WTC11 (cell line): Measurements from ENCODE around the gene MPV17L2.

Source experiments
- CREB1 ChIP-seq: sonication (generic); formaldehyde crosslinking; IDR thresholded peaks from 2 replicates; pipeline ENCODE4 v1.8.0; 2023; ENCODE audit warnings: mild to moderate bottlenecking, missing genetic modification reagents
- ESRRA ChIP-seq: sonication (generic); formaldehyde crosslinking; IDR thresholded peaks from 2 replicates; pipeline ENCODE4 v1.8.1; 2022; ENCODE audit warnings: mild to moderate bottlenecking, missing genetic modification reagents, borderline replicate concordance
- ETV6 ChIP-seq: sonication (generic); formaldehyde crosslinking; IDR thresholded peaks from 2 replicates; pipeline ENCODE4 v1.8.1; 2022; ENCODE audit warnings: mild to moderate bottlenecking, missing genetic modification reagents
- GABPB1 ChIP-seq: sonication (generic); formaldehyde crosslinking; IDR thresholded peaks from 2 replicates; pipeline ENCODE4 v1.8.1; 2023; ENCODE audit warnings: mild to moderate bottlenecking, missing genetic modification reagents
- KAT7 ChIP-seq: sonication (generic); formaldehyde crosslinking; IDR thresholded peaks from 2 replicates; pipeline ENCODE4 v1.8.1; 2023; ENCODE audit warnings: missing genetic modification reagents, mild to moderate bottlenecking, borderline replicate concordance
- NFE2L1 ChIP-seq: sonication (generic); formaldehyde crosslinking; IDR thresholded peaks from 2 replicates; pipeline ENCODE4 v1.8.1; 2023; ENCODE audit warnings: missing genetic modification reagents
- TEAD4 ChIP-seq: sonication (generic); formaldehyde crosslinking; IDR thresholded peaks from 2 replicates; pipeline ENCODE4 v1.8.0; 2022; ENCODE audit warnings: mild to moderate bottlenecking, missing genetic modification reagents
- ZNF121 ChIP-seq: sonication (generic); formaldehyde crosslinking; IDR thresholded peaks from 2 replicates; pipeline ENCODE4 v1.8.0; 2023; ENCODE audit warnings: missing genetic modification reagents
- ZNF423 ChIP-seq: fragments of 250-450 bp; sonication (Bioruptor Pico); IDR thresholded peaks from 2 replicates; pipeline ENCODE4 v2.1.2; 2022; ENCODE audit warnings: mild to moderate bottlenecking, moderate library complexity
- ZNF671 ChIP-seq: fragments of 250-450 bp; sonication (Bioruptor Pico); IDR thresholded peaks from 2 replicates; pipeline ENCODE4 v1.8.0; 2021; ENCODE audit warnings: mild to moderate bottlenecking
- TF ChIP-seq, protein P1 (sequence below): fragments of 250-450 bp; sonication (Bioruptor Pico); IDR thresholded peaks from 2 replicates; pipeline ENCODE4 v2.1.2; 2022; ENCODE audit warnings: mild to moderate bottlenecking, moderate library complexity
- TF ChIP-seq, protein P2 (sequence below): fragments of 200-600 bp; IDR thresholded peaks from 2 replicates; pipeline ENCODE4 v1.8.0; 2022; ENCODE audit warnings: antibody characterized with exemption
- TF ChIP-seq, protein P3 (sequence below): sonication (generic); formaldehyde crosslinking; IDR thresholded peaks from 2 replicates; pipeline ENCODE4 v1.8.1; 2022; ENCODE audit warnings: missing genetic modification reagents, borderline replicate concordance
- TF ChIP-seq, protein P4 (sequence below): sonication (generic); formaldehyde crosslinking; IDR thresholded peaks from 2 replicates; pipeline ENCODE4 v1.8.1; 2023; ENCODE audit warnings: mild to moderate bottlenecking, moderate library complexity, missing genetic modification reagents

DNA sequence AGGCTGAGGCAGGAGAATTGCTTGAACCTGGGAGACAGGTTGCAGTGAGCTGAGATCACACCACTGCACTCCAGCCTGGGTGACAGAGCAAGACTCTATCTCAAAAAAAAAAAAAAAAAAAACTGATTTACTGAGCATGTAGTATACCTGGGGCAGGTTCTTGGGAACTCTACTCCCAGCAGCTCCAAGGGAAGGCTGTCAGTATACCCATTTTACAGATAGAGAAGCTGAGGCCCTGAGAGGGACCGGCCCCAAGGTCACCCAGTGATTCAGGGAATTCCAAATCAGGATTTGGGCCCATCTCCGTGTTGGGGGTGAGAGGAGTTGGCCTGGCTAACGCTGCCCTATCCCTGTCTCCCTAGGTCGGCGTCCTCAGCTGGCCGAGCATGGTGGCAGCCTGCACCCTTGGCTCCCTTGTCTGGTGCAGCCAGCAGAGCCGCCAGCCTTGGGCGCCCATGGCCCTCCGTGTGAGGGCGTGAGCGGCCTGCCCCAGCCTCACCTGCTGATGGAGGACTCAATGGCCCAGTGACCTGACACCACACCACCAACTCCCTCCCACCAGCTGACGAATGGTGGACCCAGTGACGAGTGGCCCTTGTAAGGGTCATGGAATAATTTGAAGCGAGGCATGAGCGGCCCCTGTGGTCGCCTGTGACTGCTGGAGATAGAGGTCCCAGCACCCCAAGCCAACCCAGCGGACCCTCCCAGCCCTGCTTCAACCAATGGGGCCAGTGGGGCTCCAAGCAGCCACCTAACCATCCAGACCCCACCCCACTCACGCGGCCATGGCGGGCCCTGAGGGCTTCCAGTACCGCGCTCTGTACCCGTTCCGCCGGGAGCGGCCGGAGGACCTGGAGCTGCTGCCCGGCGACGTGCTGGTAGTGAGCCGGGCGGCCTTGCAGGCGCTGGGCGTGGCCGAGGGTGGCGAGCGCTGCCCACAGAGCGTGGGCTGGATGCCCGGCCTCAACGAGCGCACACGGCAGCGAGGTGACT, 37.6 kb upstream of the MPV17L2 start:
- TF ChIP-seq CREB1 (CRISPR knock-in tag) (no peak), KAT7 (CRISPR knock-in tag) (no peak), ZNF671 (CRISPR knock-in tag) (no peak), ESRRA (no peak), GABPB1 (no peak), ZNF121 (no peak), ETV6 (CRISPR knock-in tag) (no peak), ZNF423 (CRISPR knock-in tag) (no peak), TEAD4 (CRISPR knock-in tag) (no peak), NFE2L1 (no peak)
- TF ChIP-seq, protein P1, sequence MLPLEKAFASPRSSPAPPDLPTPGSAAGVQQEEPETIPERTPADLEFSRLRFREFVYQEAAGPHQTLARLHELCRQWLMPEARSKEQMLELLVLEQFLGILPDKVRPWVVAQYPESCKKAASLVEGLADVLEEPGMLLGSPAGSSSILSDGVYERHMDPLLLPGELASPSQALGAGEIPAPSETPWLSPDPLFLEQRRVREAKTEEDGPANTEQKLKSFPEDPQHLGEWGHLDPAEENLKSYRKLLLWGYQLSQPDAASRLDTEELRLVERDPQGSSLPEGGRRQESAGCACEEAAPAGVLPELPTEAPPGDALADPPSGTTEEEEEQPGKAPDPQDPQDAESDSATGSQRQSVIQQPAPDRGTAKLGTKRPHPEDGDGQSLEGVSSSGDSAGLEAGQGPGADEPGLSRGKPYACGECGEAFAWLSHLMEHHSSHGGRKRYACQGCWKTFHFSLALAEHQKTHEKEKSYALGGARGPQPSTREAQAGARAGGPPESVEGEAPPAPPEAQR (CRISPR knock-in tag), result no peak
- TF ChIP-seq, protein P2, sequence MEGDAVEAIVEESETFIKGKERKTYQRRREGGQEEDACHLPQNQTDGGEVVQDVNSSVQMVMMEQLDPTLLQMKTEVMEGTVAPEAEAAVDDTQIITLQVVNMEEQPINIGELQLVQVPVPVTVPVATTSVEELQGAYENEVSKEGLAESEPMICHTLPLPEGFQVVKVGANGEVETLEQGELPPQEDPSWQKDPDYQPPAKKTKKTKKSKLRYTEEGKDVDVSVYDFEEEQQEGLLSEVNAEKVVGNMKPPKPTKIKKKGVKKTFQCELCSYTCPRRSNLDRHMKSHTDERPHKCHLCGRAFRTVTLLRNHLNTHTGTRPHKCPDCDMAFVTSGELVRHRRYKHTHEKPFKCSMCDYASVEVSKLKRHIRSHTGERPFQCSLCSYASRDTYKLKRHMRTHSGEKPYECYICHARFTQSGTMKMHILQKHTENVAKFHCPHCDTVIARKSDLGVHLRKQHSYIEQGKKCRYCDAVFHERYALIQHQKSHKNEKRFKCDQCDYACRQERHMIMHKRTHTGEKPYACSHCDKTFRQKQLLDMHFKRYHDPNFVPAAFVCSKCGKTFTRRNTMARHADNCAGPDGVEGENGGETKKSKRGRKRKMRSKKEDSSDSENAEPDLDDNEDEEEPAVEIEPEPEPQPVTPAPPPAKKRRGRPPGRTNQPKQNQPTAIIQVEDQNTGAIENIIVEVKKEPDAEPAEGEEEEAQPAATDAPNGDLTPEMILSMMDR, result no peak
- TF ChIP-seq, protein P3, sequence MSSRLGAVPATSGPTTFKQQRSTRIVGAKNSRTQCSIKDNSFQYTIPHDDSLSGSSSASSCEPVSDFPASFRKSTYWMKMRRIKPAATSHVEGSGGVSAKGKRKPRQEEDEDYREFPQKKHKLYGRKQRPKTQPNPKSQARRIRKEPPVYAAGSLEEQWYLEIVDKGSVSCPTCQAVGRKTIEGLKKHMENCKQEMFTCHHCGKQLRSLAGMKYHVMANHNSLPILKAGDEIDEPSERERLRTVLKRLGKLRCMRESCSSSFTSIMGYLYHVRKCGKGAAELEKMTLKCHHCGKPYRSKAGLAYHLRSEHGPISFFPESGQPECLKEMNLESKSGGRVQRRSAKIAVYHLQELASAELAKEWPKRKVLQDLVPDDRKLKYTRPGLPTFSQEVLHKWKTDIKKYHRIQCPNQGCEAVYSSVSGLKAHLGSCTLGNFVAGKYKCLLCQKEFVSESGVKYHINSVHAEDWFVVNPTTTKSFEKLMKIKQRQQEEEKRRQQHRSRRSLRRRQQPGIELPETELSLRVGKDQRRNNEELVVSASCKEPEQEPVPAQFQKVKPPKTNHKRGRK (CRISPR knock-in tag), result no peak
- TF ChIP-seq, protein P4, sequence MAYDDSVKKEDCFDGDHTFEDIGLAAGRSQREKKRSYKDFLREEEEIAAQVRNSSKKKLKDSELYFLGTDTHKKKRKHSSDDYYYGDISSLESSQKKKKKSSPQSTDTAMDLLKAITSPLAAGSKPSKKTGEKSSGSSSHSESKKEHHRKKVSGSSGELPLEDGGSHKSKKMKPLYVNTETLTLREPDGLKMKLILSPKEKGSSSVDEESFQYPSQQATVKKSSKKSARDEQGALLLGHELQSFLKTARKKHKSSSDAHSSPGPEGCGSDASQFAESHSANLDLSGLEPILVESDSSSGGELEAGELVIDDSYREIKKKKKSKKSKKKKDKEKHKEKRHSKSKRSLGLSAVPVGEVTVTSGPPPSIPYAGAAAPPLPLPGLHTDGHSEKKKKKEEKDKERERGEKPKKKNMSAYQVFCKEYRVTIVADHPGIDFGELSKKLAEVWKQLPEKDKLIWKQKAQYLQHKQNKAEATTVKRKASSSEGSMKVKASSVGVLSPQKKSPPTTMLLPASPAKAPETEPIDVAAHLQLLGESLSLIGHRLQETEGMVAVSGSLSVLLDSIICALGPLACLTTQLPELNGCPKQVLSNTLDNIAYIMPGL, result no peak
